Tibial artery (tissue), 4 donors: Measurements from ENCODE around the gene TOR4A.

ENCODE experiments used
- DNase-seq, 2 donors: peaks; one replicate each; pipeline ENCODE4 v3.0.0-alpha.2; 2019
- H3K27ac ChIP-seq, 2 donors: fragments of 200-600 bp; sonication (generic) in 1 of 2; 1 replicate in 1 of 2; 2 replicates in 1 of 2; pipeline ENCODE4 v1.5.1; 2018 to 2019; ENCODE audit warnings: mild to moderate bottlenecking in 1 of 2
- H3K27me3 ChIP-seq, 2 donors: fragments of 200-600 bp; sonication (generic) in 1 of 2; one replicate each; pipeline versions ENCODE4 v1.5.1 to v1.6.0; 2016 to 2019
- H3K36me3 ChIP-seq, 3 donors: fragments of 200-600 bp; sonication (generic) in 2 of 3; one replicate each; pipeline ENCODE4 v1.5.1; 2016 to 2019; ENCODE audit warnings: mild to moderate bottlenecking in 2 of 3
- H3K4me1 ChIP-seq, 4 donors: fragments of 200-600 bp; sonication (generic) in 2 of 4; 1 replicate in 3 of 4; 2 replicates in 1 of 4; pipeline ENCODE4 v1.5.1; 2016 to 2019
- H3K4me3 ChIP-seq, 2 donors: fragments of 200-600 bp; sonication (generic) in 1 of 2; 1 replicate in 1 of 2; 2 replicates in 1 of 2; pipeline ENCODE4 v1.5.1; 2018 to 2019; ENCODE audit warnings: mild to moderate bottlenecking in 2 of 2
- H3K9me3 ChIP-seq, 3 donors: fragments of 200-600 bp; sonication (generic) in 1 of 3; one replicate each; pipeline ENCODE4 v1.5.1; 2016 to 2019
- CTCF ChIP-seq, 2 experiments: fragments of 200-600 bp in 1 of 2; fragments of 450-650 bp in 1 of 2; IDR thresholded peaks; one replicate each; pipeline ENCODE4 v1.5.1; 2017 to 2019; ENCODE audit warnings: antibody characterized with exemption in 2 of 2, mild to moderate bottlenecking in 1 of 2, moderate library complexity in 1 of 2
- intact Hi-C: fragments of 100-400 bp; cut with DNase I; formaldehyde crosslinking; loops from one replicate; pipeline ENCODE4 v1.15.0; 2023; ENCODE audit warnings: low total_unique reads

Gene TOR4A

GRCh38 chr9:137277329-137278041 lies at the start of gene TOR4A:
Gene TOR4A (plus strand): TSS chr9:137277726. CDS start chr9:137278690, 964 bp downstream.
- no peak for TF ChIP-seq CTCF (IDR thresholded peaks at IDR 0.05)
- peak; percentile 81 to 85 for DNase-seq
- H3K4me3 ChIP-seq, result peak within 1 kb of the TSS; percentile 41 to 49
- intact Hi-C loops, result no loop called here
- peaks cover 10 to 18% (median 15%) of the 10 kb centered on the region in 3 donors for H3K36me3 ChIP-seq
- H3K27ac ChIP-seq, result peak within 1 kb of the TSS; percentile 45 to 48
- no peaks in the 10 kb centered on the region for H3K9me3 ChIP-seq
- peaks cover 0 to 40% (median 30%) of the 10 kb centered on the region in 4 donors for H3K4me1 ChIP-seq
- H3K27me3 ChIP-seq, result peaks cover 0 to 74% of the 10 kb centered on the region in 2 donors

GRCh38 chr9:137227853-137228505 lies 49.5 kb upstream of the TOR4A start:
- Histone ChIP-seq H3K4me1 (peaks cover 0 to 41% (median 9%) of the 10 kb centered on the region in 4 donors), H3K27ac (no peak overlapping the region), H3K27me3 (peaks cover 0 to 58% of the 10 kb centered on the region in 2 donors), H3K36me3 (no peaks in the 10 kb centered on the region), H3K9me3 (no peaks in the 10 kb centered on the region), H3K4me3 (no peak overlapping the region)
- TF ChIP-seq CTCF (IDR thresholded peaks at IDR 0.05), result no peak
- no peak for DNase-seq
- intact Hi-C loops, result no loop called here

- Histone ChIP-seq H3K4me3 (no peak overlapping the region), H3K9me3 (no peaks in the 10 kb centered on the region), H3K36me3 (no peaks in the 10 kb centered on the region), H3K27me3 (peaks cover 0 to 63% of the 10 kb centered on the region in 2 donors), H3K27ac (no peak overlapping the region), H3K4me1 (peaks cover 0 to 39% (median 8%) of the 10 kb centered on the region in 4 donors)
- no peak for TF ChIP-seq CTCF (IDR thresholded peaks at IDR 0.05)
- DNase-seq, result no peak
- intact Hi-C loops, result no loop called here
These were observed 49.0 kb upstream of the TOR4A start for GRCh38 chr9:137228506-137228967.

GRCh38 chr9:137228968-137229896 lies 48.3 kb upstream of the TOR4A start:
- no peaks in the 10 kb centered on the region for H3K9me3 ChIP-seq
- H3K36me3 ChIP-seq, result no peaks in the 10 kb centered on the region
- no peak overlapping the region for H3K4me3 ChIP-seq
- no peak for DNase-seq
- H3K4me1 ChIP-seq, result peaks cover 0 to 33% (median 4%) of the 10 kb centered on the region in 4 donors
- H3K27me3 ChIP-seq, result peaks cover 0 to 70% of the 10 kb centered on the region in 2 donors
- intact Hi-C loops, result no loop called here
- TF ChIP-seq CTCF (IDR thresholded peaks at IDR 0.05), result no peak
- no peak overlapping the region for H3K27ac ChIP-seq
